Measurements from ENCODE around the gene DBI. TPM values are rescaled to one million over a fixed set of nuclear protein-coding genes. Genes with fewer than 3 reads are reported as not detected.

The DBI gene
- total RNA-seq, 1 experiment from 2014 or later: 253 TPM

- H3K9me3 ChIP-seq (ENCODE audit: control insufficient read depth, insufficient read depth, low read depth, low read length): no peaks in the 10 kb centered on the region
- intact Hi-C loops (cut with micrococcal nuclease; ENCODE audit: unreplicated experiment): no loop called here
- no peak overlapping the region for H3K4me3 ChIP-seq (ENCODE audit: low read depth in 2 of 2, low read length in 2 of 2)
- H3K4me1 ChIP-seq (ENCODE audit: control insufficient read depth, insufficient read depth, low read length): no peaks in the 10 kb centered on the region
- H3K27me3 ChIP-seq (ENCODE audit: control insufficient read depth, insufficient read depth, low read length): no peaks in the 10 kb centered on the region
- no TSS peak for BruUV-seq (replicated peaks)
- no peak for ATAC-seq
- peaks cover 6% of the 10 kb centered on the region for H3K36me3 ChIP-seq (ENCODE audit: control insufficient read depth, insufficient read depth, low read length)
- TF ChIP-seq CTCF (IDR thresholded peaks at IDR 0.05) (no peak), REST (IDR thresholded peaks at IDR 0.05; ENCODE audit: insufficient read depth in 1 of 2, low read depth in 2 of 2, low read length in 1 of 2) (no peak), TCF7L2 (IDR thresholded peaks at IDR 0.05; ENCODE audit: low read depth, low read length) (no peak), POLR2AphosphoS5 (IDR thresholded peaks at IDR 0.05; ENCODE audit: low read depth, low read length) (no peak), SIN3A (IDR thresholded peaks at IDR 0.05; ENCODE audit: borderline replicate concordance, insufficient read depth, low read depth, low read length) (no peak)
- no peak for DNase-seq (ENCODE audit: low read depth, low spot score)
- ChIA-PET CTCF (no interaction called here), POLR2A (no interaction called here)
- in situ Hi-C loops (cut with HindIII; ENCODE audit: low pct_unique_long_range_greater_than_20kb, low sequenced_read_pairs): no loop called here
- no peak overlapping the region for H3K27ac ChIP-seq (ENCODE audit: low read length)
Measured at GRCh38 chr2:119376810-119377209, 10.0 kb downstream of the DBI start.

- POLR2A ChIA-PET: no interaction called here
- TF ChIP-seq SIN3A (IDR thresholded peaks at IDR 0.05; ENCODE audit: borderline replicate concordance, insufficient read depth, low read depth, low read length) (no peak), REST (IDR thresholded peaks at IDR 0.05; ENCODE audit: insufficient read depth in 1 of 2, low read depth in 2 of 2, low read length in 1 of 2) (no peak), POLR2AphosphoS5 (IDR thresholded peaks at IDR 0.05; ENCODE audit: low read depth, low read length) (no peak), TCF7L2 (IDR thresholded peaks at IDR 0.05; ENCODE audit: low read depth, low read length) (no peak), CTCF (IDR thresholded peaks at IDR 0.05) (no peak)
- intact Hi-C loops (cut with micrococcal nuclease; ENCODE audit: unreplicated experiment): no loop called here
- CTCF ChIA-PET: no interaction called here
- ATAC-seq: no peak
- Histone ChIP-seq H3K36me3 (ENCODE audit: control insufficient read depth, insufficient read depth, low read length) (peaks cover 2% of the 10 kb centered on the region), H3K4me3 (ENCODE audit: low read depth in 2 of 2, low read length in 2 of 2) (no peak overlapping the region), H3K27me3 (ENCODE audit: control insufficient read depth, insufficient read depth, low read length) (no peaks in the 10 kb centered on the region), H3K9me3 (ENCODE audit: control insufficient read depth, insufficient read depth, low read depth, low read length) (no peaks in the 10 kb centered on the region), H3K4me1 (ENCODE audit: control insufficient read depth, insufficient read depth, low read length) (no peaks in the 10 kb centered on the region), H3K27ac (ENCODE audit: low read length) (no peak overlapping the region)
- no peak for DNase-seq (ENCODE audit: low read depth, low spot score)
- BruUV-seq (replicated peaks): no TSS peak
- in situ Hi-C loops (cut with HindIII; ENCODE audit: low pct_unique_long_range_greater_than_20kb, low sequenced_read_pairs): no loop called here
Measured at GRCh38 chr2:119377294-119377992, 10.7 kb downstream of the DBI start.
